IMR-90 (cell line): ENCODE measurements around the gene PLCL1. TPM values are rescaled to one million over a fixed set of nuclear protein-coding genes. Genes with fewer than 3 reads are reported as not detected.

Experiments
- ATAC-seq: fragments of 200-7000 bp; cut with Tn5 transposase; 2 replicates; pipeline ENCODE4 v1.9.1; 2020; ENCODE audit warnings: low read depth, mild to moderate bottlenecking, moderate library complexity
- BruUV-seq: library from RNA; stranded (reverse); fragments of 400-500 nt; replicated peaks from 2 replicates; lab custom pipeline; 2021; lab: Mats Ljungman, UMichigan
- CTCF ChIA-PET: fragments of 300-600 bp; formaldehyde crosslinking; extraction: SDS; loops from one replicate; lab custom pipeline; 2021; ENCODE audit warnings: antibody characterized with exemption; lab: Yijun Ruan, JAX
- POLR2A ChIA-PET: fragments of 300-600 bp; sonication (Branson Sonifier 250); formaldehyde crosslinking; loops from one replicate; lab custom pipeline; 2022; ENCODE audit warnings: antibody characterized with exemption; ENCODE audit not compliant: unreplicated experiment; lab: Charles Lee
- DNase-seq: peaks from one replicate; pipeline ENCODE4 v3.0.0; 2013
- H2AFZ ChIP-seq: replicated peaks from 2 replicates; pipeline ENCODE3; 2013; ENCODE audit warnings: low read length, mild to moderate bottlenecking; ENCODE audit not compliant: poor library complexity
- H2AK5ac ChIP-seq: 2 replicates; pipeline ENCODE4 v1.6.1; 2013; ENCODE audit warnings: low read depth, low read length, inconsistent platforms
- H2AK9ac ChIP-seq: replicated peaks from 2 replicates; pipeline ENCODE3; 2013; ENCODE audit warnings: mild to moderate bottlenecking, low read depth, low read length, moderate library complexity; ENCODE audit not compliant: poor library complexity
- H2BK120ac ChIP-seq: 2 replicates; pipeline ENCODE4 v1.6.1; 2013; ENCODE audit warnings: low read depth, low read length, inconsistent platforms
- H2BK15ac ChIP-seq: 3 replicates; pipeline ENCODE4 v1.6.1; 2013; ENCODE audit warnings: low read depth, low read length, inconsistent platforms
- H2BK20ac ChIP-seq: 2 replicates; pipeline ENCODE4 v1.6.1; 2013; ENCODE audit warnings: low read depth, mild to moderate bottlenecking, inconsistent platforms, low read length, moderate library complexity
- H2BK5ac ChIP-seq: 2 replicates; pipeline ENCODE4 v1.6.1; 2013; ENCODE audit warnings: mild to moderate bottlenecking, low read depth, low read length, inconsistent platforms; ENCODE audit not compliant: poor library complexity, severe bottlenecking
- H3K14ac ChIP-seq: replicated peaks from 2 replicates; pipeline ENCODE4 v1.6.1; 2013; ENCODE audit warnings: low read depth, low read length, inconsistent platforms
- H3K18ac ChIP-seq: 2 replicates; pipeline ENCODE4 v1.6.1; 2013; ENCODE audit warnings: low read depth, low read length, control low read depth
- H3K23ac ChIP-seq: 2 replicates; pipeline ENCODE4 v1.6.1; 2013; ENCODE audit warnings: low read depth, low read length, inconsistent platforms
- H3K27ac ChIP-seq: 2 replicates; pipeline ENCODE4 v1.5.1; 2013; ENCODE audit warnings: mild to moderate bottlenecking, control low read depth, low read length; ENCODE audit not compliant: insufficient read depth
- H3K27me3 ChIP-seq: 2 replicates; pipeline ENCODE4 v1.6.1; 2013; ENCODE audit warnings: low read length; ENCODE audit not compliant: control insufficient read depth, insufficient read depth
- H3K36me3 ChIP-seq: 2 replicates; pipeline ENCODE4 v1.6.1; 2013; ENCODE audit warnings: low read length, mixed read lengths; ENCODE audit not compliant: control insufficient read depth, insufficient read depth
- H3K4ac ChIP-seq: 2 replicates; pipeline ENCODE4 v1.6.1; 2013; ENCODE audit warnings: low read depth, low read length, inconsistent platforms
- H3K4me1 ChIP-seq: 2 replicates; pipeline ENCODE4 v1.6.1; 2013; ENCODE audit warnings: low read length, mixed read lengths; ENCODE audit not compliant: control insufficient read depth, insufficient read depth
- H3K4me2 ChIP-seq: 2 replicates; pipeline ENCODE4 v1.6.1; 2013; ENCODE audit warnings: low read depth, mild to moderate bottlenecking, control low read depth, low read length, moderate library complexity
- H3K4me3 ChIP-seq: 2 replicates; pipeline ENCODE4 v1.5.1; 2013; ENCODE audit warnings: low read depth, mild to moderate bottlenecking, control low read depth, low read length, moderate library complexity; ENCODE audit not compliant: insufficient read depth
- H3K56ac ChIP-seq: 2 replicates; pipeline ENCODE4 v1.6.1; 2013; ENCODE audit warnings: low read length, inconsistent platforms; ENCODE audit not compliant: insufficient read depth; ENCODE audit errors: extremely low read depth
- H3K79me1 ChIP-seq, 2 experiments: 2 replicates each; pipeline ENCODE4 v1.6.1; 2013; ENCODE audit warnings: low read length in 2 of 2, inconsistent platforms in 1 of 2, low read depth in 1 of 2
- H3K9ac ChIP-seq: 2 replicates; pipeline ENCODE4 v1.6.1; 2013; ENCODE audit warnings: low read depth, low read length, control low read depth
- H3K9me1 ChIP-seq: 2 replicates; pipeline ENCODE4 v1.6.1; 2013; ENCODE audit warnings: low read length, inconsistent platforms; ENCODE audit not compliant: insufficient read depth
- H3K9me3 ChIP-seq: 2 replicates; pipeline ENCODE4 v1.6.1; 2013; ENCODE audit warnings: low read length; ENCODE audit not compliant: control insufficient read depth, insufficient read depth
- H4K20me1 ChIP-seq: 2 replicates; pipeline ENCODE4 v1.6.1; 2013; ENCODE audit warnings: low read length, inconsistent platforms; ENCODE audit not compliant: insufficient read depth
- H4K5ac ChIP-seq: 2 replicates; pipeline ENCODE4 v1.6.1; 2013; ENCODE audit warnings: mild to moderate bottlenecking, low read depth, low read length, control low read depth
- H4K8ac ChIP-seq, 2 experiments: 2 replicates each; pipeline ENCODE4 v1.6.1; 2013; ENCODE audit warnings: low read depth in 2 of 2, low read length in 2 of 2, control low read depth in 1 of 2, inconsistent platforms in 1 of 2
- H4K91ac ChIP-seq: 2 replicates; pipeline ENCODE4 v1.6.1; 2013; ENCODE audit warnings: low read depth, low read length, inconsistent platforms; ENCODE audit not compliant: insufficient read depth
- BHLHE40 ChIP-seq: fragments of 150-350 bp; IDR thresholded peaks from 2 replicates; pipeline ENCODE4 v1.6.1; 2016; ENCODE audit warnings: mild to moderate bottlenecking, low read depth, low read length
- CEBPB ChIP-seq: IDR thresholded peaks from 2 replicates; pipeline ENCODE4 v1.6.1; 2012; ENCODE audit warnings: low read depth, low read length, improper control_type of control experiment
- CHD1 ChIP-seq: IDR thresholded peaks from 2 replicates; pipeline ENCODE4 v1.6.1; 2012; ENCODE audit warnings: low read depth, low read length, improper control_type of control experiment
- CTCF ChIP-seq: conservative IDR thresholded peaks from 2 replicates; pipeline ENCODE4 v1.5.1; 2012; ENCODE audit warnings: mild to moderate bottlenecking, low read depth, low read length, improper control_type of control experiment
- ELK1 ChIP-seq: fragments of 150-350 bp; IDR thresholded peaks from 2 replicates; pipeline ENCODE4 v1.6.1; 2016; ENCODE audit warnings: low read depth, mild to moderate bottlenecking, low read length, moderate library complexity, borderline replicate concordance
- FOS ChIP-seq: fragments of 150-350 bp; IDR thresholded peaks from 2 replicates; pipeline ENCODE4 v1.6.1; 2016; ENCODE audit warnings: low read depth, low read length
- MAFK ChIP-seq: IDR thresholded peaks from 2 replicates; pipeline ENCODE4 v1.6.1; 2012; ENCODE audit warnings: low read depth, low read length, improper control_type of control experiment
- MAZ ChIP-seq: IDR thresholded peaks from 2 replicates; pipeline ENCODE4 v1.6.1; 2012; ENCODE audit warnings: low read depth, mild to moderate bottlenecking, low read length, improper control_type of control experiment, moderate library complexity, borderline replicate concordance
- MXI1 ChIP-seq: IDR thresholded peaks from 2 replicates; pipeline ENCODE4 v1.6.1; 2012; ENCODE audit warnings: low read depth, mild to moderate bottlenecking, low read length, moderate library complexity, borderline replicate concordance
- NFE2L2 ChIP-seq: fragments of 150-350 bp; IDR thresholded peaks from 2 replicates; pipeline ENCODE4 v1.6.1; 2016; ENCODE audit warnings: low read depth, mild to moderate bottlenecking, low read length
- POLR2A ChIP-seq: IDR thresholded peaks from 2 replicates; pipeline ENCODE4 v1.6.1; 2012; ENCODE audit warnings: mild to moderate bottlenecking, low read depth, low read length
- RAD21 ChIP-seq: IDR thresholded peaks from 2 replicates; pipeline ENCODE4 v1.6.1; 2012; ENCODE audit warnings: low read length, improper control_type of control experiment
- RCOR1 ChIP-seq: IDR thresholded peaks from 2 replicates; pipeline ENCODE4 v1.6.1; 2012; ENCODE audit warnings: mild to moderate bottlenecking, low read length, improper control_type of control experiment; ENCODE audit not compliant: insufficient replicate concordance
- RFX5 ChIP-seq: IDR thresholded peaks from 2 replicates; pipeline ENCODE4 v1.8.0; 2012; ENCODE audit warnings: low read depth, mild to moderate bottlenecking, low read length, moderate library complexity
- SMC3 ChIP-seq: fragments of 150-350 bp; IDR thresholded peaks from 2 replicates; pipeline ENCODE4 v1.6.1; 2016; ENCODE audit warnings: low read depth, mild to moderate bottlenecking, antibody characterized with exemption, low read length, moderate library complexity
- USF2 ChIP-seq: fragments of 150-350 bp; IDR thresholded peaks from 2 replicates; pipeline ENCODE4 v1.6.1; 2017; ENCODE audit warnings: mild to moderate bottlenecking, antibody characterized with exemption, low read length, low read depth
- WGBS, 2 experiments: methylation state at CpG; one replicate each; pipeline versions ENCODE4 v1.1.5 to v1.1.7; 2013; ENCODE audit warnings: missing lambda C conversion rate in 2 of 2; ENCODE audit not compliant: insufficient read length in 1 of 2; ENCODE audit errors: extremely low coverage in 2 of 2; 5-methylcytosine and 5-hydroxymethylcytosine counted together
- dilution Hi-C: fragments of 300-500 bp; cut with HindIII; formaldehyde crosslinking; loops from one replicate; pipeline ENCODE4 v1.14.3; 2018; ENCODE audit warnings: low sequenced_read_pairs; ENCODE audit not compliant: unreplicated experiment
- in situ Hi-C: fragments of 300-500 bp; cut with MboI; formaldehyde crosslinking; loops from 3 replicates; pipeline ENCODE4 v1.14.3; 2019; ENCODE audit warnings: low sequenced_read_pairs, inconsistent platforms, mixed read lengths
- intact Hi-C: fragments of 100-400 bp; cut with micrococcal nuclease; formaldehyde crosslinking; loops from 2 replicates; pipeline ENCODE4 v1.10.0; 2022
- polyA plus RNA-seq, 3 experiments: library from polyadenylated mRNA; depleted of rRNA; stranded (reverse); fragments of >200 nt; gene quantifications; 2 replicates each; pipeline ENCODE4 v1.2.3, GENCODE V29; 2012; ENCODE audit warnings: low replicate concordance in 1 of 3
- total RNA-seq: library from RNA; depleted of rRNA; stranded (reverse); fragments of >200 nt; gene quantifications from 2 replicates; pipeline ENCODE4 v1.2.3, GENCODE V29; 2012

PLCL1 gene
- total and polyA plus RNA-seq, 2 of the 4 experiments (the other 2 are of a cell fraction) = 0.14 to 0.18 TPM

GRCh38 chr2:197920088-197920487, 115.7 kb downstream of the PLCL1 start:
- Histone ChIP-seq H3K79me1 (no peaks in the 10 kb centered on the region), H2AK9ac (no peak overlapping the region), H2BK120ac (no peak overlapping the region), H4K91ac (no peak overlapping the region), H3K4me1 (peaks cover 3% of the 10 kb centered on the region), H3K56ac (no peak overlapping the region), H4K20me1 (no peaks in the 10 kb centered on the region), H3K4me3 (no peak overlapping the region), H3K27ac (no peak overlapping the region), H3K4me2 (no peak overlapping the region), H2AFZ (no peak overlapping the region), H3K14ac (no peak overlapping the region), H3K9me3 (no peaks in the 10 kb centered on the region), H2BK20ac (no peak overlapping the region), H3K36me3 (no peaks in the 10 kb centered on the region), H4K5ac (no peak overlapping the region), H3K4ac (no peak overlapping the region), H2BK15ac (no peak overlapping the region), H3K9ac (no peak overlapping the region), H3K23ac (no peak overlapping the region), H2BK5ac (no peak overlapping the region), H3K27me3 (no peaks in the 10 kb centered on the region), H3K9me1 (no peaks in the 10 kb centered on the region), H4K8ac (no peak overlapping the region), H2AK5ac (no peak overlapping the region), H3K18ac (no peak overlapping the region)
- TF ChIP-seq RFX5 (no peak), CHD1 (no peak), POLR2A (no peak), ELK1 (no peak), FOS (no peak), MAZ (no peak), MAFK (no peak), BHLHE40 (no peak), USF2 (no peak), SMC3 (no peak), RAD21 (no peak), NFE2L2 (no peak), CEBPB (no peak), MXI1 (no peak), RCOR1 (no peak), CTCF (no peak)
- dilution Hi-C loops = no loop called here
- ATAC-seq (no peak), DNase-seq (no peak)
- intact Hi-C loops = no loop called here
- in situ Hi-C loops = no loop called here
- CTCF ChIA-PET = no interaction called here
- POLR2A ChIA-PET = no interaction called here
- WGBS, 2 experiments = no CpG with 5 or more reads among the region's 1 CpG
- BruUV-seq = no TSS peak
